H1 (cell line): ENCODE measurements around the gene CHI3L1. TPM values are rescaled to one million over a fixed set of nuclear protein-coding genes. Genes with fewer than 3 reads are reported as not detected.

Experiments used
- CTCF ChIA-PET: fragments of 300-600 bp; sonication (Branson Sonifier 250); formaldehyde crosslinking; loops from one replicate; lab custom pipeline; 2021; ENCODE audit not compliant: partially characterized antibody; lab: Charles Lee
- POLR2A ChIA-PET: fragments of 300-600 bp; sonication (Branson Sonifier 250); formaldehyde crosslinking; loops from one replicate; lab custom pipeline; 2021; ENCODE audit warnings: inconsistent platforms; ENCODE audit not compliant: partially characterized antibody; lab: Charles Lee
- DNase-seq, 2 experiments: peaks; one replicate each; pipeline versions ENCODE4 v3.0.0 to v3.0.0-alpha.2; 2010 to 2022; ENCODE audit warnings: low spot score in 2 of 2, low read depth in 1 of 2, mixed read lengths in 1 of 2
- FAIRE-seq: peaks from 2 replicates; lab custom pipeline; 2011; peaks lifted over from hg19 to GRCh38; lab: Jason Lieb, UNC
- H2AFZ ChIP-seq: 2 replicates; pipeline ENCODE4 v1.8.1; 2012; ENCODE audit warnings: low read length, inconsistent platforms
- H2AK5ac ChIP-seq: 2 replicates; pipeline ENCODE4 v1.6.1; 2013; ENCODE audit warnings: low read depth, low read length
- H2BK120ac ChIP-seq: replicated peaks from 2 replicates; pipeline ENCODE3; 2013; ENCODE audit warnings: low read depth, low read length, inconsistent platforms
- H2BK12ac ChIP-seq: 2 replicates; pipeline ENCODE4 v1.6.1; 2013; ENCODE audit warnings: low read depth, low read length
- H2BK15ac ChIP-seq: 2 replicates; pipeline ENCODE4 v1.6.1; 2013; ENCODE audit warnings: low read length
- H2BK20ac ChIP-seq: 2 replicates; pipeline ENCODE4 v1.6.1; 2013; ENCODE audit warnings: low read length
- H2BK5ac ChIP-seq: 2 replicates; pipeline ENCODE4 v1.6.1; 2013; ENCODE audit warnings: low read depth, low read length
- H3K14ac ChIP-seq: 2 replicates; pipeline ENCODE4 v1.6.1; 2013; ENCODE audit warnings: inconsistent platforms; ENCODE audit not compliant: insufficient read length
- H3K18ac ChIP-seq: 2 replicates; pipeline ENCODE4 v1.6.1; 2013; ENCODE audit warnings: low read length; ENCODE audit errors: extremely low read depth
- H3K23ac ChIP-seq: 2 replicates; pipeline ENCODE4 v1.6.1; 2013; ENCODE audit warnings: inconsistent platforms; ENCODE audit not compliant: insufficient read length
- H3K23me2 ChIP-seq: 2 replicates; pipeline ENCODE4 v1.6.1; 2013; ENCODE audit warnings: low read depth, low read length
- H3K27ac ChIP-seq: 2 replicates; pipeline ENCODE4 v1.6.1; 2011; ENCODE audit warnings: low read depth, low read length, inconsistent platforms
- H3K27me3 ChIP-seq, 4 experiments: replicated peaks in 1 of 4; 1 replicate in 1 of 4; 2 replicates in 3 of 4; pipeline versions ENCODE4 v1.6.1 to v1.8.1; 2011 to 2013; ENCODE audit warnings: low read length in 3 of 4, mild to moderate bottlenecking in 3 of 4, inconsistent platforms in 2 of 4, mixed read lengths in 2 of 4, moderate library complexity in 1 of 4; ENCODE audit not compliant: control insufficient read depth in 3 of 4, insufficient read depth in 3 of 4; ENCODE audit errors: extremely low read depth in 1 of 4
- H3K36me3 ChIP-seq, 4 experiments: 2 replicates each; pipeline versions ENCODE4 v1.6.1 to v1.8.1; 2011 to 2013; ENCODE audit warnings: mild to moderate bottlenecking in 4 of 4, low read length in 3 of 4, moderate library complexity in 2 of 4, control low read depth in 1 of 4, inconsistent platforms in 1 of 4; ENCODE audit not compliant: insufficient read depth in 4 of 4, control insufficient read depth in 2 of 4
- H3K4ac ChIP-seq: replicated peaks from 2 replicates; pipeline ENCODE3; 2013; ENCODE audit warnings: low read length, low read depth, mixed read lengths, inconsistent platforms; ENCODE audit not compliant: insufficient read length
- H3K4me1 ChIP-seq, 4 experiments: replicated peaks in 1 of 4; 1 replicate in 1 of 4; 2 replicates in 3 of 4; pipeline versions ENCODE4 v1.6.1 to v1.8.1; 2011 to 2013; ENCODE audit warnings: low read length in 3 of 4, inconsistent platforms in 2 of 4, mixed read lengths in 1 of 4; ENCODE audit not compliant: insufficient read depth in 4 of 4, control insufficient read depth in 3 of 4
- H3K4me2 ChIP-seq, 2 experiments: 2 replicates each; pipeline versions ENCODE4 v1.6.1 to v1.8.1; 2011 to 2013; ENCODE audit warnings: low read depth in 2 of 2, low read length in 2 of 2, control low read depth in 1 of 2, inconsistent platforms in 1 of 2, mild to moderate bottlenecking in 1 of 2; ENCODE audit not compliant: insufficient read depth in 1 of 2
- H3K4me3 ChIP-seq, 4 experiments: fragments of 200-600, 300-600 bp in 1 of 4; sonication (generic), shearing (Covaris generic), sonication (Bioruptor Twin) in 1 of 4; 2 replicates each; pipeline versions ENCODE4 v1.5.1 to v1.8.1; 2011 to 2016; ENCODE audit warnings: low read length in 4 of 4, low read depth in 3 of 4, control low read depth in 2 of 4, inconsistent platforms in 2 of 4, mild to moderate bottlenecking in 2 of 4, mixed read lengths in 1 of 4, moderate library complexity in 1 of 4; ENCODE audit not compliant: insufficient read depth in 2 of 4; ENCODE audit errors: extremely low read depth in 1 of 4
- H3K56ac ChIP-seq: replicated peaks from 2 replicates; pipeline ENCODE3; 2013; ENCODE audit warnings: low read depth, mild to moderate bottlenecking, mixed read lengths, low read length, inconsistent platforms; ENCODE audit not compliant: insufficient read length
- H3K79me1 ChIP-seq: 2 replicates; pipeline ENCODE4 v1.6.1; 2013; ENCODE audit warnings: low read depth, low read length, control low read depth
- H3K79me2 ChIP-seq, 2 experiments: 2 replicates each; pipeline versions ENCODE4 v1.6.1 to v1.8.1; 2012 to 2013; ENCODE audit warnings: low read length in 2 of 2, mild to moderate bottlenecking in 2 of 2, inconsistent platforms in 1 of 2; ENCODE audit not compliant: insufficient read depth in 2 of 2, control insufficient read depth in 1 of 2
- H3K9ac ChIP-seq, 4 experiments: replicated peaks in 1 of 4; 1 replicate in 1 of 4; 2 replicates in 3 of 4; pipeline versions ENCODE4 v1.6.1 to v1.8.1; 2011 to 2013; ENCODE audit warnings: low read depth in 3 of 4, low read length in 3 of 4, control low read depth in 2 of 4, mild to moderate bottlenecking in 2 of 4, moderate library complexity in 2 of 4, inconsistent platforms in 1 of 4; ENCODE audit errors: extremely low read depth in 1 of 4
- H3K9me3 ChIP-seq, 2 experiments: 2 replicates each; pipeline versions ENCODE4 v1.6.1 to v1.8.1; 2012 to 2013; ENCODE audit warnings: mild to moderate bottlenecking in 2 of 2, moderate library complexity in 2 of 2, control low read depth in 1 of 2, inconsistent platforms in 1 of 2, low read depth in 1 of 2, low read length in 1 of 2, mixed read lengths in 1 of 2; ENCODE audit not compliant: insufficient read depth in 2 of 2
- H4K20me1 ChIP-seq, 2 experiments: replicated peaks in 1 of 2; 2 replicates each; pipeline versions ENCODE3 to v1.8.1; 2011 to 2013; ENCODE audit warnings: inconsistent platforms in 2 of 2, low read length in 2 of 2, mild to moderate bottlenecking in 1 of 2; ENCODE audit not compliant: insufficient read depth in 2 of 2, control insufficient read depth in 1 of 2
- H4K5ac ChIP-seq: 2 replicates; pipeline ENCODE4 v1.6.1; 2013; ENCODE audit warnings: low read length, low read depth, mixed read lengths, inconsistent platforms; ENCODE audit not compliant: insufficient read length
- H4K8ac ChIP-seq: 2 replicates; pipeline ENCODE4 v1.8.0; 2013; ENCODE audit warnings: mild to moderate bottlenecking, moderate library complexity, low read length, inconsistent platforms; ENCODE audit not compliant: insufficient read depth; ENCODE audit errors: extremely low read depth
- H4K91ac ChIP-seq: replicated peaks from 2 replicates; pipeline ENCODE3; 2013; ENCODE audit warnings: low read length, mixed read lengths, inconsistent platforms; ENCODE audit not compliant: insufficient read length
- BRCA1 ChIP-seq: IDR thresholded peaks from 2 replicates; pipeline ENCODE4 v1.6.1; 2012; ENCODE audit warnings: low read depth, low read length, improper control_type of control experiment
- CEBPB ChIP-seq: IDR thresholded peaks from 2 replicates; pipeline ENCODE4 v1.6.1; 2012; ENCODE audit warnings: low read depth, low read length
- CTBP2 ChIP-seq: IDR thresholded peaks from 2 replicates; pipeline ENCODE4 v1.7.0; 2011; ENCODE audit warnings: borderline replicate concordance, mild to moderate bottlenecking, moderate library complexity, mixed read lengths, low read length; ENCODE audit not compliant: insufficient read depth, insufficient read length
- FOSL1 ChIP-seq: IDR thresholded peaks from 2 replicates; pipeline ENCODE4 v1.6.1; 2011; ENCODE audit warnings: mild to moderate bottlenecking, low read depth, low read length, moderate library complexity; ENCODE audit not compliant: insufficient read depth
- JUND ChIP-seq: IDR thresholded peaks from 2 replicates; pipeline ENCODE4 v1.6.1; 2011; ENCODE audit warnings: mild to moderate bottlenecking, improper control_type of control experiment, low read length
- KDM4A ChIP-seq: IDR thresholded peaks from one replicate; pipeline ENCODE4 v1.7.1; 2012; ENCODE audit warnings: low read depth, mild to moderate bottlenecking, moderate library complexity, low read length, inconsistent platforms; ENCODE audit not compliant: severe bottlenecking
- NANOG ChIP-seq: IDR thresholded peaks from 2 replicates; pipeline ENCODE4 v1.6.1; 2011; ENCODE audit warnings: low read length, low read depth, mild to moderate bottlenecking, inconsistent platforms; ENCODE audit not compliant: insufficient read depth, poor library complexity, severe bottlenecking
- RNF2 ChIP-seq: fragments of 200-900, 300-1000 bp; sonication (generic); IDR thresholded peaks from 2 replicates; pipeline ENCODE4 v1.7.1; 2016; ENCODE audit warnings: borderline replicate concordance, low read depth, mild to moderate bottlenecking, antibody characterized with exemption, low read length; ENCODE audit not compliant: poor library complexity, severe bottlenecking; ENCODE audit errors: missing control alignments
- ZNF274 ChIP-seq: IDR thresholded peaks from 2 replicates; pipeline ENCODE4 v1.7.0; 2012; ENCODE audit warnings: low read length, borderline replicate concordance; ENCODE audit errors: extremely low read depth
- WGBS, 2 experiments: shearing (Covaris generic) in 1 of 2; methylation state at CpG; one replicate each; pipeline versions ENCODE4 v1.1.6 to v1.1.7; 2013 to 2015; ENCODE audit warnings: low lambda C conversion rate in 2 of 2, mixed read lengths in 2 of 2, inconsistent platforms in 1 of 2, low coverage in 1 of 2, missing lambda C conversion rate in 1 of 2; ENCODE audit not compliant: insufficient replicate concordance in 2 of 2, insufficient coverage in 1 of 2, insufficient read length in 1 of 2; ENCODE audit errors: extremely low coverage in 1 of 2, missing lambda C conversion rate in 1 of 2; 5-methylcytosine and 5-hydroxymethylcytosine counted together
- polyA plus RNA-seq, 7 experiments: library from polyadenylated mRNA; depleted of rRNA in 3 of 7; stranded (reverse) in 5 of 7; unstranded in 2 of 7; fragments of >200 nt in 5 of 7; fragments of 200-250 nt in 2 of 7; gene quantifications; 1 replicate in 5 of 7; 2 replicates in 1 of 7; 4 replicates in 1 of 7; pipeline versions ENCODE4 v1.2.1 to v1.2.3, GENCODE V29; 2011 to 2013; ENCODE audit warnings: missing spikeins in 2 of 7, mixed read lengths in 2 of 7
- total RNA-seq: library from RNA; stranded (reverse); fragmentation: NEBNext Ultra II Directional; extraction: Animal tissue kit (Norgen Biotek cat#: 25700); gene quantifications from 2 replicates; pipeline ENCODE4 v1.2.1, GENCODE V29; 2021

CHI3L1 gene
- total and polyA plus RNA-seq, 2 of the 8 experiments (the other 6 are each of a cell fraction or from before 2014, with no cell fraction given) = 1.0 TPM; not detected in 1

GRCh38 chr1:203137324-203137723 lies 49.2 kb downstream of the CHI3L1 start:
- H4K5ac ChIP-seq = no peak overlapping the region
- FAIRE-seq = no peak
- WGBS, 2 experiments = 84% methylated on average over 4 of the region's 4 CpGs; no CpG with 5 or more reads in 1 of the 2 experiments

More at GRCh38 chr1:203137324-203137723, 49.2 kb downstream of the CHI3L1 start:
- Histone ChIP-seq H3K36me3 (no peaks in the 10 kb centered on the region), H2BK20ac (no peak overlapping the region), H2AK5ac (no peak overlapping the region), H2AFZ (no peak overlapping the region), H3K27me3 (no peaks in the 10 kb centered on the region), H3K9ac (no peak overlapping the region), H3K18ac (no peak overlapping the region), H2BK5ac (no peak overlapping the region), H4K91ac (no peak overlapping the region), H3K4me2 (no peak overlapping the region), H3K79me2 (no peaks in the 10 kb centered on the region), H2BK12ac (no peak overlapping the region), H4K20me1 (peaks cover 0 to 1% of the 10 kb centered on the region in 2 experiments), H4K8ac (no peak overlapping the region), H3K4ac (no peak overlapping the region), H3K4me3 (no peak overlapping the region), H2BK15ac (peak overlapping the region; percentile 81; the same call in 1 of the 2 replicates), H3K9me3 (no peaks in the 10 kb centered on the region), H2BK120ac (no peak overlapping the region), H3K23ac (no peak overlapping the region), H3K14ac (no peak overlapping the region), H3K23me2 (no peaks in the 10 kb centered on the region), H3K27ac (no peak overlapping the region), H3K4me1 (peaks cover 0 to 13% (median 7%) of the 10 kb centered on the region in 4 experiments; a peak in 4 of 7 replicates), H3K79me1 (no peaks in the 10 kb centered on the region), H3K56ac (no peak overlapping the region)
- TF ChIP-seq RNF2 = no peak
- TF ChIP-seq ZNF274 = no peak
- no peak for TF ChIP-seq KDM4A
- TF ChIP-seq JUND = no peak
- TF ChIP-seq CTBP2 = no peak
- TF ChIP-seq NANOG = no peak
- TF ChIP-seq BRCA1 = no peak
- no peak for TF ChIP-seq CEBPB
- TF ChIP-seq FOSL1 = no peak
- ChIA-PET CTCF (interaction anchor here (19.1 to 49.1 kb wide), 4 partner anchors 9 to 89 kb away, joined by 511 to 1071 read pairs (median 511); partner anchors contain the start of genes ADORA1 and PPFIA4), POLR2A (no interaction called here)
- DNase-seq = no peak
